IMR-90 (cell line): ENCODE results near the gene ANHX. TPM values are rescaled to one million over a fixed set of nuclear protein-coding genes. Genes with fewer than 3 reads are reported as not detected.

ENCODE experiments used
- ATAC-seq: fragments of 200-7000 bp; cut with Tn5 transposase; 2 replicates; pipeline ENCODE4 v1.9.1; 2020; ENCODE audit warnings: low read depth, mild to moderate bottlenecking, moderate library complexity
- BruUV-seq: library from RNA; stranded (reverse); fragments of 400-500 nt; replicated peaks from 2 replicates; lab custom pipeline; 2021; lab: Mats Ljungman, UMichigan
- CTCF ChIA-PET: fragments of 300-600 bp; formaldehyde crosslinking; extraction: SDS; loops from one replicate; lab custom pipeline; 2021; ENCODE audit warnings: antibody characterized with exemption; lab: Yijun Ruan, JAX
- POLR2A ChIA-PET: fragments of 300-600 bp; sonication (Branson Sonifier 250); formaldehyde crosslinking; loops from one replicate; lab custom pipeline; 2022; ENCODE audit warnings: antibody characterized with exemption; ENCODE audit not compliant: unreplicated experiment; lab: Charles Lee
- DNase-seq: peaks from one replicate; pipeline ENCODE4 v3.0.0; 2013
- H2AFZ ChIP-seq: replicated peaks from 2 replicates; pipeline ENCODE3; 2013; ENCODE audit warnings: low read length, mild to moderate bottlenecking; ENCODE audit not compliant: poor library complexity
- H2AK5ac ChIP-seq: 2 replicates; pipeline ENCODE4 v1.6.1; 2013; ENCODE audit warnings: low read depth, low read length, inconsistent platforms
- H2AK9ac ChIP-seq: replicated peaks from 2 replicates; pipeline ENCODE3; 2013; ENCODE audit warnings: mild to moderate bottlenecking, low read depth, low read length, moderate library complexity; ENCODE audit not compliant: poor library complexity
- H2BK120ac ChIP-seq: 2 replicates; pipeline ENCODE4 v1.6.1; 2013; ENCODE audit warnings: low read depth, low read length, inconsistent platforms
- H2BK15ac ChIP-seq: 3 replicates; pipeline ENCODE4 v1.6.1; 2013; ENCODE audit warnings: low read depth, low read length, inconsistent platforms
- H2BK20ac ChIP-seq: 2 replicates; pipeline ENCODE4 v1.6.1; 2013; ENCODE audit warnings: low read depth, mild to moderate bottlenecking, inconsistent platforms, low read length, moderate library complexity
- H2BK5ac ChIP-seq: 2 replicates; pipeline ENCODE4 v1.6.1; 2013; ENCODE audit warnings: mild to moderate bottlenecking, low read depth, low read length, inconsistent platforms; ENCODE audit not compliant: poor library complexity, severe bottlenecking
- H3K14ac ChIP-seq: replicated peaks from 2 replicates; pipeline ENCODE4 v1.6.1; 2013; ENCODE audit warnings: low read depth, low read length, inconsistent platforms
- H3K18ac ChIP-seq: 2 replicates; pipeline ENCODE4 v1.6.1; 2013; ENCODE audit warnings: low read depth, low read length, control low read depth
- H3K23ac ChIP-seq: 2 replicates; pipeline ENCODE4 v1.6.1; 2013; ENCODE audit warnings: low read depth, low read length, inconsistent platforms
- H3K27ac ChIP-seq: 2 replicates; pipeline ENCODE4 v1.5.1; 2013; ENCODE audit warnings: mild to moderate bottlenecking, control low read depth, low read length; ENCODE audit not compliant: insufficient read depth
- H3K27me3 ChIP-seq: 2 replicates; pipeline ENCODE4 v1.6.1; 2013; ENCODE audit warnings: low read length; ENCODE audit not compliant: control insufficient read depth, insufficient read depth
- H3K36me3 ChIP-seq: 2 replicates; pipeline ENCODE4 v1.6.1; 2013; ENCODE audit warnings: low read length, mixed read lengths; ENCODE audit not compliant: control insufficient read depth, insufficient read depth
- H3K4ac ChIP-seq: 2 replicates; pipeline ENCODE4 v1.6.1; 2013; ENCODE audit warnings: low read depth, low read length, inconsistent platforms
- H3K4me1 ChIP-seq: 2 replicates; pipeline ENCODE4 v1.6.1; 2013; ENCODE audit warnings: low read length, mixed read lengths; ENCODE audit not compliant: control insufficient read depth, insufficient read depth
- H3K4me2 ChIP-seq: 2 replicates; pipeline ENCODE4 v1.6.1; 2013; ENCODE audit warnings: low read depth, mild to moderate bottlenecking, control low read depth, low read length, moderate library complexity
- H3K4me3 ChIP-seq: 2 replicates; pipeline ENCODE4 v1.5.1; 2013; ENCODE audit warnings: low read depth, mild to moderate bottlenecking, control low read depth, low read length, moderate library complexity; ENCODE audit not compliant: insufficient read depth
- H3K56ac ChIP-seq: 2 replicates; pipeline ENCODE4 v1.6.1; 2013; ENCODE audit warnings: low read length, inconsistent platforms; ENCODE audit not compliant: insufficient read depth; ENCODE audit errors: extremely low read depth
- H3K79me1 ChIP-seq, 2 experiments: 2 replicates each; pipeline ENCODE4 v1.6.1; 2013; ENCODE audit warnings: low read length in 2 of 2, inconsistent platforms in 1 of 2, low read depth in 1 of 2
- H3K9ac ChIP-seq: 2 replicates; pipeline ENCODE4 v1.6.1; 2013; ENCODE audit warnings: low read depth, low read length, control low read depth
- H3K9me1 ChIP-seq: 2 replicates; pipeline ENCODE4 v1.6.1; 2013; ENCODE audit warnings: low read length, inconsistent platforms; ENCODE audit not compliant: insufficient read depth
- H3K9me3 ChIP-seq: 2 replicates; pipeline ENCODE4 v1.6.1; 2013; ENCODE audit warnings: low read length; ENCODE audit not compliant: control insufficient read depth, insufficient read depth
- H4K20me1 ChIP-seq: 2 replicates; pipeline ENCODE4 v1.6.1; 2013; ENCODE audit warnings: low read length, inconsistent platforms; ENCODE audit not compliant: insufficient read depth
- H4K5ac ChIP-seq: 2 replicates; pipeline ENCODE4 v1.6.1; 2013; ENCODE audit warnings: mild to moderate bottlenecking, low read depth, low read length, control low read depth
- H4K8ac ChIP-seq, 2 experiments: 2 replicates each; pipeline ENCODE4 v1.6.1; 2013; ENCODE audit warnings: low read depth in 2 of 2, low read length in 2 of 2, control low read depth in 1 of 2, inconsistent platforms in 1 of 2
- H4K91ac ChIP-seq: 2 replicates; pipeline ENCODE4 v1.6.1; 2013; ENCODE audit warnings: low read depth, low read length, inconsistent platforms; ENCODE audit not compliant: insufficient read depth
- BHLHE40 ChIP-seq: fragments of 150-350 bp; IDR thresholded peaks from 2 replicates; pipeline ENCODE4 v1.6.1; 2016; ENCODE audit warnings: mild to moderate bottlenecking, low read depth, low read length
- CEBPB ChIP-seq: IDR thresholded peaks from 2 replicates; pipeline ENCODE4 v1.6.1; 2012; ENCODE audit warnings: low read depth, low read length, improper control_type of control experiment
- CTCF ChIP-seq: conservative IDR thresholded peaks from 2 replicates; pipeline ENCODE4 v1.5.1; 2012; ENCODE audit warnings: mild to moderate bottlenecking, low read depth, low read length, improper control_type of control experiment
- FOS ChIP-seq: fragments of 150-350 bp; IDR thresholded peaks from 2 replicates; pipeline ENCODE4 v1.6.1; 2016; ENCODE audit warnings: low read depth, low read length
- MAFK ChIP-seq: IDR thresholded peaks from 2 replicates; pipeline ENCODE4 v1.6.1; 2012; ENCODE audit warnings: low read depth, low read length, improper control_type of control experiment
- RAD21 ChIP-seq: IDR thresholded peaks from 2 replicates; pipeline ENCODE4 v1.6.1; 2012; ENCODE audit warnings: low read length, improper control_type of control experiment
- RFX5 ChIP-seq: IDR thresholded peaks from 2 replicates; pipeline ENCODE4 v1.8.0; 2012; ENCODE audit warnings: low read depth, mild to moderate bottlenecking, low read length, moderate library complexity
- USF2 ChIP-seq: fragments of 150-350 bp; IDR thresholded peaks from 2 replicates; pipeline ENCODE4 v1.6.1; 2017; ENCODE audit warnings: mild to moderate bottlenecking, antibody characterized with exemption, low read length, low read depth
- WGBS, 2 experiments: methylation state at CpG; one replicate each; pipeline versions ENCODE4 v1.1.5 to v1.1.7; 2013; ENCODE audit warnings: missing lambda C conversion rate in 2 of 2; ENCODE audit not compliant: insufficient read length in 1 of 2; ENCODE audit errors: extremely low coverage in 2 of 2; 5-methylcytosine and 5-hydroxymethylcytosine counted together
- dilution Hi-C: fragments of 300-500 bp; cut with HindIII; formaldehyde crosslinking; loops from one replicate; pipeline ENCODE4 v1.14.3; 2018; ENCODE audit warnings: low sequenced_read_pairs; ENCODE audit not compliant: unreplicated experiment
- in situ Hi-C: fragments of 300-500 bp; cut with MboI; formaldehyde crosslinking; loops from 3 replicates; pipeline ENCODE4 v1.14.3; 2019; ENCODE audit warnings: low sequenced_read_pairs, inconsistent platforms, mixed read lengths
- intact Hi-C: fragments of 100-400 bp; cut with micrococcal nuclease; formaldehyde crosslinking; loops from 2 replicates; pipeline ENCODE4 v1.10.0; 2022
- polyA plus RNA-seq, 3 experiments: library from polyadenylated mRNA; depleted of rRNA; stranded (reverse); fragments of >200 nt; gene quantifications; 2 replicates each; pipeline ENCODE4 v1.2.3, GENCODE V29; 2012; ENCODE audit warnings: low replicate concordance in 1 of 3
- total RNA-seq: library from RNA; depleted of rRNA; stranded (reverse); fragments of >200 nt; gene quantifications from 2 replicates; pipeline ENCODE4 v1.2.3, GENCODE V29; 2012

Gene ANHX
- total and polyA plus RNA-seq, 2 of the 4 experiments (the other 2 are of a cell fraction) = not detected

- no peak overlapping the region for H2BK15ac ChIP-seq
- no peak overlapping the region for H4K8ac ChIP-seq
- H3K79me1 ChIP-seq = no peaks in the 10 kb centered on the region
- no peak overlapping the region for H2AK5ac ChIP-seq
- H3K4me1 ChIP-seq = no peaks in the 10 kb centered on the region
- no peaks in the 10 kb centered on the region for H4K20me1 ChIP-seq
- CTCF ChIA-PET = no interaction called here
- H3K4me3 ChIP-seq = no peak overlapping the region
- no peak overlapping the region for H3K23ac ChIP-seq
- H2BK5ac ChIP-seq = no peak overlapping the region
- no peak overlapping the region for H4K5ac ChIP-seq
- peaks cover 55% of the 10 kb centered on the region for H3K9me3 ChIP-seq
- H3K27ac ChIP-seq = no peak overlapping the region
- no peak overlapping the region for H2BK120ac ChIP-seq
- no peak overlapping the region for H3K4ac ChIP-seq
- H3K56ac ChIP-seq = no peak overlapping the region
- H3K4me2 ChIP-seq = no peak overlapping the region
- no peak overlapping the region for H4K91ac ChIP-seq
- no peak overlapping the region for H3K14ac ChIP-seq
- WGBS, 2 experiments = no CpG with 5 or more reads among the region's 20 CpGs
- no peak overlapping the region for H2AK9ac ChIP-seq
- no peaks in the 10 kb centered on the region for H3K27me3 ChIP-seq
- no peak overlapping the region for H3K9ac ChIP-seq
- H3K9me1 ChIP-seq = no peaks in the 10 kb centered on the region
- dilution Hi-C loops (no loop called here), intact Hi-C loops (no loop called here), in situ Hi-C loops (no loop called here)
- no peak for ATAC-seq
- BruUV-seq = no TSS peak
- no peaks in the 10 kb centered on the region for H3K36me3 ChIP-seq
- H3K18ac ChIP-seq = no peak overlapping the region
- no peak for DNase-seq
- POLR2A ChIA-PET = no interaction called here
- H2AFZ ChIP-seq = no peak overlapping the region
- TF ChIP-seq MAFK (no peak), CEBPB (no peak), BHLHE40 (no peak), RFX5 (no peak), CTCF (no peak), FOS (no peak), RAD21 (no peak), USF2 (no peak)
- no peak overlapping the region for H2BK20ac ChIP-seq
Observed at GRCh38 chr12:133234971-133235370, 706 bp downstream of the ANHX start.
